ENCODE measurements around the gene NFKB2.

- TF ChIP-seq CTCF (IDR thresholded peaks at IDR 0.05) (no peak), POLR2A (IDR thresholded peaks at IDR 0.05) (no peak)
Observed at GRCh38 chr10:102424916-102425315, 29.4 kb downstream of the NFKB2 start.

Measured in thyroid gland (tissue), 4 donors.